ENCODE data around the gene SMIM8.

SMIM8 gene

DNA sequence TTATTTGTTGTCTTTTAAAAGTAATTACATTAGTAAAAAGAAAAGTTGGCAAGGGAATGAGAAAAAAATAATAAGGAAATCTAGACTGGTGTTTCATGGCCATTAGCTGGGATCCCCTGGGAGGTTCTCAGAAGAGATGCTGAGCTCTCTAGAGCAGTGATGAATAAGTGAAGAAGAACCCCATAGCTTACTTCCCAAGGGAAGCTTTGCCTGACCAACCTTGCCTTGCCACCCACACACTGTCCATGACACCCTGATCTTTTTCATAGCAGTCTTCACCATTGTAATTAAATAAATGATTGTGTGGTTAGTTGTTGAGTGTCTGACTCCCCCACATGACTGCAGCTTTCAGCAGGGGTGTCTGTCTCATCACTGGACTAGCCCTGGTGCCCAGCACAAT lies 28.1 kb downstream of the SMIM8 start:
- no peaks in the 10 kb centered on the region for H3K27me3 ChIP-seq (ENCODE audit: insufficient read depth, poor library complexity, severe bottlenecking)
- DNase-seq (ENCODE audit: low read depth in 1 of 2, low spot score in 1 of 2) = no peak
- H3K4me3 ChIP-seq (replicated peaks; ENCODE audit: insufficient read depth, low read length) = no peak overlapping the region
- H3K27ac ChIP-seq (replicated peaks) = no peak overlapping the region
- TF ChIP-seq GABPA (IDR thresholded peaks at IDR 0.05; ENCODE audit: low read depth) = no peak
- TF ChIP-seq REST (IDR thresholded peaks at IDR 0.05; ENCODE audit: insufficient replicate concordance, low read depth) = no peak
- TF ChIP-seq POLR2AphosphoS5 (IDR thresholded peaks at IDR 0.05; ENCODE audit: low read depth) = no peak
- TF ChIP-seq, protein P1, sequence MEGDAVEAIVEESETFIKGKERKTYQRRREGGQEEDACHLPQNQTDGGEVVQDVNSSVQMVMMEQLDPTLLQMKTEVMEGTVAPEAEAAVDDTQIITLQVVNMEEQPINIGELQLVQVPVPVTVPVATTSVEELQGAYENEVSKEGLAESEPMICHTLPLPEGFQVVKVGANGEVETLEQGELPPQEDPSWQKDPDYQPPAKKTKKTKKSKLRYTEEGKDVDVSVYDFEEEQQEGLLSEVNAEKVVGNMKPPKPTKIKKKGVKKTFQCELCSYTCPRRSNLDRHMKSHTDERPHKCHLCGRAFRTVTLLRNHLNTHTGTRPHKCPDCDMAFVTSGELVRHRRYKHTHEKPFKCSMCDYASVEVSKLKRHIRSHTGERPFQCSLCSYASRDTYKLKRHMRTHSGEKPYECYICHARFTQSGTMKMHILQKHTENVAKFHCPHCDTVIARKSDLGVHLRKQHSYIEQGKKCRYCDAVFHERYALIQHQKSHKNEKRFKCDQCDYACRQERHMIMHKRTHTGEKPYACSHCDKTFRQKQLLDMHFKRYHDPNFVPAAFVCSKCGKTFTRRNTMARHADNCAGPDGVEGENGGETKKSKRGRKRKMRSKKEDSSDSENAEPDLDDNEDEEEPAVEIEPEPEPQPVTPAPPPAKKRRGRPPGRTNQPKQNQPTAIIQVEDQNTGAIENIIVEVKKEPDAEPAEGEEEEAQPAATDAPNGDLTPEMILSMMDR (IDR thresholded peaks at IDR 0.05; ENCODE audit: insufficient read depth, low read length) = no peak
- no peak for TF ChIP-seq SPI1 (IDR thresholded peaks at IDR 0.05; ENCODE audit: borderline replicate concordance, low read depth)

GRCh38 chr6:87351583-87351982 lies 29.2 kb downstream of the SMIM8 start:
- no peak for DNase-seq (ENCODE audit: low read depth in 1 of 2, low spot score in 1 of 2)
- TF ChIP-seq, protein P1 (IDR thresholded peaks at IDR 0.05; ENCODE audit: insufficient read depth, low read length) = no peak
- TF ChIP-seq SPI1 (IDR thresholded peaks at IDR 0.05; ENCODE audit: borderline replicate concordance, low read depth) (no peak), POLR2AphosphoS5 (IDR thresholded peaks at IDR 0.05; ENCODE audit: low read depth) (no peak), GABPA (IDR thresholded peaks at IDR 0.05; ENCODE audit: low read depth) (no peak), REST (IDR thresholded peaks at IDR 0.05; ENCODE audit: insufficient replicate concordance, low read depth) (no peak)

DNA sequence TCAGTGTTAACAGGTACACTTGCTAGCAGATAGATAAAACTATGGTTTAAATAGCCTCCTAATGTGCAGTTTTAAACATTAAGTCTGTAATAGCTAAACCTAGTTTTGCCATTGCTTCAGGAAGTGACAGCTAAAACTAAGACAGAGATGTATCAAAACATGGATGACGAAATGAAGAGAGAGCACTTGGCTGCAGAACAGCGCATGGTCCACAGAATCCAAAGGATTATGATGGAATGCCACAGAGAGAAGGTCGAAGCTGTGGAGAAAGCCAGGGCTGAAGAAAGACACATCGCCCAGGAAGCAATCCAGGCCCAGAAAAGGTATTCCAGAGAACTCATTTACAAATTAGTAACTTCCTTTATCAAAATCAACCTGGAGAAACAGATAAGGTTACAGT lies 33.8 kb downstream of the SMIM8 start:
- no peak overlapping the region for H3K4me3 ChIP-seq (replicated peaks; ENCODE audit: insufficient read depth, low read length)
- TF ChIP-seq REST (IDR thresholded peaks at IDR 0.05; ENCODE audit: insufficient replicate concordance, low read depth) (no peak), GABPA (IDR thresholded peaks at IDR 0.05; ENCODE audit: low read depth) (no peak)
- TF ChIP-seq, protein P1 (IDR thresholded peaks at IDR 0.05; ENCODE audit: insufficient read depth, low read length) = no peak

More at GRCh38 chr6:87351583-87351982, 29.2 kb downstream of the SMIM8 start:
- Histone ChIP-seq H3K27ac (replicated peaks) (no peak overlapping the region), H3K4me3 (replicated peaks; ENCODE audit: insufficient read depth, low read length) (no peak overlapping the region), H3K27me3 (ENCODE audit: insufficient read depth, poor library complexity, severe bottlenecking) (no peaks in the 10 kb centered on the region)

More for the DNA sequence above, 33.8 kb downstream of the SMIM8 start:
- Histone ChIP-seq H3K27ac (replicated peaks) (no peak overlapping the region), H3K27me3 (ENCODE audit: insufficient read depth, poor library complexity, severe bottlenecking) (no peaks in the 10 kb centered on the region)
- DNase-seq (ENCODE audit: low read depth in 1 of 2, low spot score in 1 of 2) = no peak
